Umbilical cord (tissue), 2 donors: ENCODE results near the gene SMCO2. TPM values are rescaled to one million over a fixed set of nuclear protein-coding genes. Genes with fewer than 3 reads are reported as not detected.

Source experiments
- DNase-seq: peaks from one replicate; pipeline ENCODE4 v3.0.0-alpha.2; 2015; ENCODE audit warnings: low spot score
- total RNA-seq: library from RNA; depleted of rRNA; stranded (reverse); fragments of >200 nt; gene quantifications from one replicate; pipeline ENCODE4 v1.2.3, GENCODE V29; 2014; ENCODE audit warnings: low replicate concordance; ENCODE audit not compliant: insufficient read depth

Gene SMCO2
- total RNA-seq, result 14.2 TPM

- DNase-seq, result no peak
Observed at GRCh38 chr12:27446436-27446835, at the start of gene SMCO2. Gene SMCO2, plus strand, starts transcription at chr12:27446736. Its CDS starts 23,896 bp downstream, at chr12:27470632.

GRCh38 chr12:27398466-27398865, 48.1 kb upstream of the SMCO2 start:
- no peak for DNase-seq

GRCh38 chr12:27399074-27399473, 47.5 kb upstream of the SMCO2 start:
- no peak for DNase-seq

GRCh38 chr12:27400856-27401354, 45.6 kb upstream of the SMCO2 start:
- no peak for DNase-seq

- no peak for DNase-seq
Observed at GRCh38 chr12:27412047-27412446, 34.5 kb upstream of the SMCO2 start.

GRCh38 chr12:27422697-27423096, 23.8 kb upstream of the SMCO2 start:
- no peak for DNase-seq

- peak; percentile 51 for DNase-seq
Observed at GRCh38 chr12:27424631-27425230, 21.8 kb upstream of the SMCO2 start.

- no peak for DNase-seq
Observed at GRCh38 chr12:27425306-27425705, 21.2 kb upstream of the SMCO2 start.

- DNase-seq, result no peak
Observed at GRCh38 chr12:27426743-27427487, 19.6 kb upstream of the SMCO2 start.

- DNase-seq, result peak; percentile 18
Observed at GRCh38 chr12:27427824-27428223, 18.7 kb upstream of the SMCO2 start.

GRCh38 chr12:27428466-27428865, 18.1 kb upstream of the SMCO2 start:
- DNase-seq, result no peak

GRCh38 chr12:27429606-27430005, 16.9 kb upstream of the SMCO2 start:
- DNase-seq, result no peak

GRCh38 chr12:27431185-27431584, 15.4 kb upstream of the SMCO2 start:
- DNase-seq, result no peak

GRCh38 chr12:27434673-27435565, 11.6 kb upstream of the SMCO2 start:
- no peak for DNase-seq

GRCh38 chr12:27436029-27436428, 10.5 kb upstream of the SMCO2 start:
- no peak for DNase-seq

GRCh38 chr12:27436768-27437167, 9.8 kb upstream of the SMCO2 start:
- DNase-seq, result no peak

- DNase-seq, result no peak
Observed at GRCh38 chr12:27437839-27438238, 8.7 kb upstream of the SMCO2 start.

- no peak for DNase-seq
Observed at GRCh38 chr12:27447761-27448160, 1.2 kb downstream of the SMCO2 start.

- DNase-seq, result no peak
Observed at GRCh38 chr12:27449026-27449425, 2.5 kb downstream of the SMCO2 start.

- DNase-seq, result no peak
Observed at GRCh38 chr12:27449893-27450534, 3.5 kb downstream of the SMCO2 start.

- DNase-seq, result no peak
Observed at GRCh38 chr12:27451036-27451825, 4.7 kb downstream of the SMCO2 start.
